GM23338 (cell line): Measurements from ENCODE around the gene CDK4. TPM values are rescaled to one million over a fixed set of nuclear protein-coding genes. Genes with fewer than 3 reads are reported as not detected.
"Not testable (repeated sequence)": the region's sequence is repeated elsewhere in the genome, so short reads cannot be mapped to it uniquely, and the experiment has no call there.

Source experiments
- ATAC-seq: fragments of 200-7000 bp; cut with Tn5 transposase; 3 replicates; pipeline ENCODE4 v1.9.1; 2020
- DNase-seq: peaks from one replicate; pipeline ENCODE4 v3.0.0-alpha.2; 2015; ENCODE audit warnings: low spot score
- H2AFZ ChIP-seq: fragments of 200-600 bp; sonication (generic); 2 replicates; pipeline ENCODE4 v1.8.0; 2016; ENCODE audit warnings: antibody characterized with exemption, mild to moderate bottlenecking, moderate library complexity
- H3F3A ChIP-seq: fragments of 200-600 bp; sonication (generic); replicated peaks from 2 replicates; pipeline ENCODE4 v1.8.0; 2017; ENCODE audit warnings: antibody characterized with exemption, mixed run types, low read depth
- H3K27ac ChIP-seq: fragments of 200-600 bp; sonication (generic); 2 replicates; pipeline ENCODE4 v1.6.1; 2016; ENCODE audit warnings: low read depth
- H3K27me3 ChIP-seq: fragments of 200-600 bp; sonication (generic); 2 replicates; pipeline ENCODE4 v1.8.0; 2016; ENCODE audit warnings: mild to moderate bottlenecking, mixed run types, moderate library complexity; ENCODE audit not compliant: insufficient read depth
- H3K36me3 ChIP-seq: fragments of 200-600 bp; sonication (generic); 2 replicates; pipeline ENCODE4 v1.8.0; 2016; ENCODE audit warnings: mild to moderate bottlenecking; ENCODE audit not compliant: insufficient read depth
- H3K4me1 ChIP-seq: fragments of 200-600 bp; sonication (generic); 2 replicates; pipeline ENCODE4 v1.8.0; 2016; ENCODE audit warnings: mild to moderate bottlenecking, moderate library complexity; ENCODE audit not compliant: insufficient read depth
- H3K4me2 ChIP-seq: fragments of 200-600 bp; sonication (generic); 2 replicates; pipeline ENCODE4 v1.7.1; 2017; ENCODE audit warnings: mixed run types
- H3K4me3 ChIP-seq: fragments of 200-600 bp; sonication (generic); 2 replicates; pipeline ENCODE4 v1.6.1; 2016; ENCODE audit warnings: mixed run types
- H3K79me2 ChIP-seq: fragments of 200-600 bp; sonication (generic); replicated peaks from 2 replicates; pipeline ENCODE4 v1.8.0; 2017; ENCODE audit warnings: mild to moderate bottlenecking; ENCODE audit not compliant: insufficient read depth
- H3K9me2 ChIP-seq: fragments of 200-600 bp; sonication (generic); 2 replicates; pipeline ENCODE4 v1.8.0; 2017; ENCODE audit not compliant: insufficient read depth
- H4K20me1 ChIP-seq: fragments of 200-600 bp; sonication (generic); replicated peaks from 2 replicates; pipeline ENCODE4 v1.8.0; 2017; ENCODE audit warnings: mild to moderate bottlenecking; ENCODE audit not compliant: insufficient read depth
- H3K27ac Mint-ChIP-seq: 2 replicates; pipeline ENCODE4 v1.8.0; 2020; ENCODE audit warnings: inconsistent platforms, mild to moderate bottlenecking, moderate library complexity, mixed read lengths
- H3K27me3 Mint-ChIP-seq: 3 replicates; pipeline ENCODE4 v1.8.0; 2022; ENCODE audit warnings: low read depth, mild to moderate bottlenecking, moderate library complexity, mixed read lengths, inconsistent platforms; ENCODE audit not compliant: insufficient read depth, poor library complexity
- H3K36me3 Mint-ChIP-seq: 3 replicates; pipeline ENCODE4 v1.8.0; 2021; ENCODE audit warnings: low read depth, mild to moderate bottlenecking, inconsistent platforms, moderate library complexity, mixed read lengths
- H3K4me1 Mint-ChIP-seq: 3 replicates; pipeline ENCODE4 v1.8.0; 2020; ENCODE audit warnings: mild to moderate bottlenecking, inconsistent platforms, mixed read lengths
- H3K4me3 Mint-ChIP-seq: 3 replicates; pipeline ENCODE4 v1.8.0; 2021; ENCODE audit warnings: moderate library complexity, mild to moderate bottlenecking, inconsistent platforms, mixed read lengths
- H3K9me3 Mint-ChIP-seq: 3 replicates; pipeline ENCODE4 v1.8.0; 2020; ENCODE audit warnings: moderate library complexity, mild to moderate bottlenecking, inconsistent platforms, mixed read lengths
- CREB1 ChIP-seq: fragments of 250-450 bp; sonication (Bioruptor Pico); IDR thresholded peaks from 2 replicates; pipeline ENCODE4 v1.5.0; 2020; ENCODE audit warnings: low read depth, mild to moderate bottlenecking, moderate library complexity
- CTCF ChIP-seq, 2 experiments: fragments of 200-600 bp in 1 of 2; sonication (generic) in 1 of 2; conservative IDR thresholded peaks; 2 replicates each; pipeline versions ENCODE4 v1.5.1 to v1.6.1; 2016 to 2017; ENCODE audit warnings: antibody characterized with exemption in 2 of 2, low read depth in 2 of 2, mild to moderate bottlenecking in 2 of 2, moderate library complexity in 1 of 2
- EZH2phosphoT487 ChIP-seq: fragments of 200-600 bp; sonication (generic); IDR thresholded peaks from one replicate; pipeline ENCODE4 v1.8.1; 2018; ENCODE audit warnings: antibody characterized with exemption; ENCODE audit not compliant: unreplicated experiment
- JUNB ChIP-seq: IDR thresholded peaks from one replicate; pipeline ENCODE4 v1.6.1; 2016; ENCODE audit warnings: antibody characterized with exemption; ENCODE audit not compliant: unreplicated experiment
- NANOG ChIP-seq: IDR thresholded peaks from 2 replicates; pipeline ENCODE4 v1.6.1; 2016; ENCODE audit warnings: antibody characterized with exemption, borderline replicate concordance
- STAT1 ChIP-seq: IDR thresholded peaks from one replicate; pipeline ENCODE4 v1.6.1; 2016; ENCODE audit warnings: antibody characterized with exemption; ENCODE audit not compliant: unreplicated experiment
- ZNF114 ChIP-seq: fragments of 250-450 bp; sonication (Bioruptor Pico); IDR thresholded peaks from 2 replicates; pipeline ENCODE4 v1.5.0; 2020; ENCODE audit warnings: mild to moderate bottlenecking, moderate library complexity
- ZNF462 ChIP-seq: fragments of 250-450 bp; sonication (Bioruptor Pico); IDR thresholded peaks from 2 replicates; pipeline ENCODE4 v1.5.0; 2020; ENCODE audit warnings: mild to moderate bottlenecking, moderate library complexity
- polyA plus RNA-seq: library from polyadenylated mRNA; unstranded; fragments of >200 nt; fragmentation: Nextera tagmentation; extraction: Ambion mirVana; gene quantifications from 2 replicates; pipeline ENCODE4 v1.2.1, GENCODE V29; 2016
- total RNA-seq: library from RNA; depleted of rRNA; stranded (reverse); fragments of >200 nt; shearing (Covaris generic); gene quantifications from 2 replicates; pipeline ENCODE4 v1.2.3, GENCODE V29; 2014

Gene CDK4
- total and polyA plus RNA-seq, 2 experiments from 2014 or later, result 105 to 198 TPM

DNA sequence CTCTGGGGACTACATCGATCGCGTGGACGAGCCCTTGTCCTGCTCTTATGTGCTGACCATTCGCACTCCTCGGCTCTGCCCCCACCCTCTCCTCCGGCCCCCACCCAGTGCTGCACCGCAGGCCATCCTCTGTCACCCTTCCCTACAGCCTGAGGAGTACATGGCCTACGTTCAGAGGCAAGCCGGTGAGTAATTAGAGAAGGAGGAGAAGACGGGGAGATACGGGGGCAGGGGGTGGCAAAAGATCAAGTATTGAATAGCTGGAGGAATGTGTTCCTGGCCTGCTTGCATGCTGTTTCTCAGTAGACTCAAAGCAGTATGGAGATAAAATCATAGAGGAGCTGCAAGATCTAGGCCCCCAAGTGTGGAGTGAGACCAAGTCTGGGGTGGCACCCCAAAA lies 36.3 kb downstream of the CDK4 start:
- DNase-seq (no peak), ATAC-seq (no peak)
- Histone ChIP-seq H2AFZ (no peak overlapping the region), H3K27ac (no peak overlapping the region), H3K4me2 (no peak overlapping the region), H3K4me1 (no peaks in the 10 kb centered on the region), H3K36me3 (peaks cover 6% of the 10 kb centered on the region; the same call in 1 of the 2 replicates), H3K4me3 (no peak overlapping the region), H3K9me2 (no peaks in the 10 kb centered on the region), H4K20me1 (no peaks in the 10 kb centered on the region), H3K79me2 (no peaks in the 10 kb centered on the region), H3F3A (no peaks in the 10 kb centered on the region), H3K27me3 (no peaks in the 10 kb centered on the region)
- Mint-ChIP-seq H3K27ac (no peak overlapping the region), H3K4me3 (no peak overlapping the region), H3K9me3 (no peaks in the 10 kb centered on the region), H3K4me1 (no peaks in the 10 kb centered on the region; the same call in 2 of the 3 replicates), H3K36me3 (peaks cover 19% of the 10 kb centered on the region), H3K27me3 (peaks cover 3% of the 10 kb centered on the region)
- TF ChIP-seq EZH2phosphoT487 (no peak), NANOG (no peak), STAT1 (no peak), CREB1 (CRISPR knock-in tag) (no peak), ZNF114 (CRISPR knock-in tag) (no peak), ZNF462 (CRISPR knock-in tag) (no peak), CTCF (conservative IDR thresholded peaks at IDR 0.05; ENCODE audit: low read depth in 2 of 2) (no peak), JUNB (no peak)

DNA sequence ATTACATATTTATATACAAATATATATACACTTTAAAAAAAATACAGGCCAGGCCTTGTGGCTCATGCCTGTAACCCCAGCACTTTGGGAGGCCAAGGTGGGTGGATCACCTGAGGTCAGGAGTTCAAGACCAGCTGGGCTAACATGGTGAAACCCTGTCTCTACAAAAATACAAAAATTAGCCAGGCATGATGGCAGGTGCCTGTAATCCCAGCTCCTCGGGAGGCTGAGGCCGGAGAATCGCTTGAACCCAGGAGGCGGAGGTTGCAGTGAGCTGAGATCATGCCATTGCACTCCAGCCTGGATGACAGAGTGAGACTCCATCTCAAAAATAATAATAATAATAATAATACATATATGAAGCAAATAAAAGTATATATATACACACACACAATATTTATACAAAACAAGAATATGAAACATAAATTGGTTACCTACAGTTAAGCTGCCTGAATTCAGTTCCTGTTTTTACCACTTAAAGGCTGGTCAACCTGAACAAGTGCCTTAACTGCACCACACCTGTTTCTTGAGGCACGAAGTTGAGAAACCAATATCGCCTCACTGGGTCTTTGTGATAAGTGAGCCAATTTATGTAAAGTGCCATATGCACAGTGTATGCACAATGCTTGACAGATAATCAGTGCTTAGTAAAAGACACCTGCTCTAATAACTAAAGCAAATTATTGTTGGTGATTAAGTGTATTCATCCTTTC lies 36.9 kb downstream of the CDK4 start:
- ATAC-seq, H3K27ac ChIP-seq, H3K4me1 ChIP-seq, H3K4me2 ChIP-seq, H3K27me3 Mint-ChIP-seq, DNase-seq, H3K9me3 Mint-ChIP-seq, H3K4me3 Mint-ChIP-seq, H4K20me1 ChIP-seq, H3K36me3 ChIP-seq, H3K4me3 ChIP-seq, H3F3A ChIP-seq, H3K4me1 Mint-ChIP-seq, H3K27ac Mint-ChIP-seq, H2AFZ ChIP-seq, H3K79me2 ChIP-seq, H3K9me2 ChIP-seq, H3K27me3 ChIP-seq: not testable (repeated sequence)
- H3K36me3 Mint-ChIP-seq, result peaks cover 19% of the 10 kb centered on the region
